Panc1 (cell line): ENCODE measurements around the gene HOXA4. TPM values are rescaled to one million over a fixed set of nuclear protein-coding genes. Genes with fewer than 3 reads are reported as not detected.

Source experiments
- ATAC-seq: fragments of 200-7000 bp; cut with Tn5 transposase; 2 replicates; pipeline ENCODE4 v1.9.1; 2020; ENCODE audit warnings: mild to moderate bottlenecking, moderate library complexity
- BruUV-seq: library from RNA; stranded (reverse); fragments of 400-500 nt; replicated peaks from 2 replicates; lab custom pipeline; 2021; lab: Mats Ljungman, UMichigan
- CTCF ChIA-PET: fragments of 300-600 bp; sonication (Branson Sonifier 250); formaldehyde crosslinking; loops from one replicate; lab custom pipeline; 2022; ENCODE audit warnings: antibody characterized with exemption; lab: Charles Lee
- POLR2A ChIA-PET: fragments of 300-600 bp; sonication (Branson Sonifier 250); formaldehyde crosslinking; loops from one replicate; lab custom pipeline; 2022; ENCODE audit warnings: antibody characterized with exemption; lab: Charles Lee
- DNase-seq: peaks from one replicate; pipeline ENCODE4 v3.0.0-alpha.2; 2010; ENCODE audit warnings: low read depth, low spot score
- H3K27ac ChIP-seq: 2 replicates; pipeline ENCODE4 v1.5.1; 2011; ENCODE audit warnings: mild to moderate bottlenecking, low read length, inconsistent platforms
- H3K27me3 ChIP-seq: fragments of 200-500 bp; sonication (Bioruptor generic); 2 replicates; pipeline ENCODE4 v1.6.0; 2014; ENCODE audit warnings: low read length, inconsistent platforms; ENCODE audit not compliant: control insufficient read depth, insufficient read depth
- H3K36me3 ChIP-seq: fragments of 200-500 bp; sonication (Bioruptor generic); 2 replicates; pipeline ENCODE4 v1.5.1; 2014; ENCODE audit warnings: inconsistent platforms, mild to moderate bottlenecking, low read length, moderate library complexity; ENCODE audit not compliant: control insufficient read depth, insufficient read depth
- H3K4me1 ChIP-seq: 2 replicates; pipeline ENCODE4 v1.5.1; 2011; ENCODE audit warnings: inconsistent platforms, mild to moderate bottlenecking, low read length, moderate library complexity; ENCODE audit not compliant: control insufficient read depth, insufficient read depth
- H3K4me3 ChIP-seq, 2 experiments: 2 replicates each; pipeline ENCODE4 v1.5.1; 2011 to 2012; ENCODE audit warnings: low read depth in 2 of 2, low read length in 2 of 2, mild to moderate bottlenecking in 2 of 2, inconsistent platforms in 1 of 2, moderate library complexity in 1 of 2
- H3K9me3 ChIP-seq: fragments of 200-500 bp; sonication (Bioruptor generic); 2 replicates; pipeline ENCODE4 v1.5.1; 2014; ENCODE audit warnings: low read depth, mild to moderate bottlenecking, inconsistent platforms, low read length, moderate library complexity; ENCODE audit not compliant: control insufficient read depth, insufficient read depth
- POLR2AphosphoS5 ChIP-seq: IDR thresholded peaks from 2 replicates; pipeline ENCODE4 v1.6.1; 2012; ENCODE audit warnings: mild to moderate bottlenecking, low read depth, low read length, moderate library complexity
- SIN3A ChIP-seq: IDR thresholded peaks from 2 replicates; pipeline ENCODE4 v1.6.1; 2012; ENCODE audit warnings: low read depth, mild to moderate bottlenecking, low read length, moderate library complexity, borderline replicate concordance; ENCODE audit not compliant: insufficient read depth
- TCF7L2 ChIP-seq: IDR thresholded peaks from 2 replicates; pipeline ENCODE4 v1.6.1; 2011; ENCODE audit warnings: mild to moderate bottlenecking, low read depth, low read length, inconsistent platforms
- in situ Hi-C: cut with HindIII; loops from 2 replicates; pipeline ENCODE4 v1.10.0; 2016; ENCODE audit warnings: low sequenced_read_pairs, low pct_unique_long_range_greater_than_20kb
- intact Hi-C: fragments of 100-400 bp; cut with micrococcal nuclease; formaldehyde crosslinking; loops from one replicate; pipeline ENCODE4 v1.10.0; 2022; ENCODE audit not compliant: unreplicated experiment
- total RNA-seq: library from RNA; stranded (reverse); gene quantifications from one replicate; pipeline ENCODE4 v1.2.1, GENCODE V29; 2021; ENCODE audit not compliant: unreplicated experiment
- TF ChIP-seq, protein P1 (sequence below): fragments of 450-650 bp; IDR thresholded peaks from 2 replicates; pipeline ENCODE4 v1.5.1; 2017; ENCODE audit warnings: mild to moderate bottlenecking
- TF ChIP-seq, protein P2 (sequence below), 2 experiments: IDR thresholded peaks; 2 replicates each; pipeline ENCODE4 v1.6.1; 2011 to 2012; ENCODE audit warnings: low read depth in 2 of 2, control low read depth in 1 of 2, low read length in 1 of 2, mild to moderate bottlenecking in 1 of 2, moderate library complexity in 1 of 2; ENCODE audit not compliant: insufficient read depth in 1 of 2

HOXA4 gene
- total RNA-seq, 1 experiment from 2014 or later, result 0.39 TPM

DNA sequence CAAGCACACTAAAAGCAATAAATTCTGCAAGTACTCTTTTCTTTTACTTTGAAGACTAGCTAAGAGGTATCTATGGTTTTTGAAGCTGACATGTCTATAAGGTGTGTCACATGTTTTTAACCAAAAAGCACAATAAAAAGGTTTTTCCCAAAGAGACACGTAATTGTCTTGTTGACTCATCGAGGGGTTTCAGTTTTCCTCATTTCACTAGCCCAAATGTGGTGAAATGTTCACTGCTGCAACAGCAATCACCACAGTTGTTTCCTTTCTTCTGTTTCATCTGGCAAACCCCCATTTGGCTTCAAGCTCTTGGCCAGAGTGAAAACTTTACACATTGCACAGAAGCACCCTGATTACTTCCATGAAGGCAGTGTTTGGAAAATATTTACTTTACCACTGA lies 3.8 kb upstream of the HOXA4 start:
- CTCF ChIA-PET, result interaction anchor here (0.7 to 1.7 kb wide), 2 partner anchors 14 to 15 kb away, joined by 3 to 5 read pairs; no protein-coding TSS in a partner anchor
- DNase-seq, result no peak
- TF ChIP-seq, protein P1, sequence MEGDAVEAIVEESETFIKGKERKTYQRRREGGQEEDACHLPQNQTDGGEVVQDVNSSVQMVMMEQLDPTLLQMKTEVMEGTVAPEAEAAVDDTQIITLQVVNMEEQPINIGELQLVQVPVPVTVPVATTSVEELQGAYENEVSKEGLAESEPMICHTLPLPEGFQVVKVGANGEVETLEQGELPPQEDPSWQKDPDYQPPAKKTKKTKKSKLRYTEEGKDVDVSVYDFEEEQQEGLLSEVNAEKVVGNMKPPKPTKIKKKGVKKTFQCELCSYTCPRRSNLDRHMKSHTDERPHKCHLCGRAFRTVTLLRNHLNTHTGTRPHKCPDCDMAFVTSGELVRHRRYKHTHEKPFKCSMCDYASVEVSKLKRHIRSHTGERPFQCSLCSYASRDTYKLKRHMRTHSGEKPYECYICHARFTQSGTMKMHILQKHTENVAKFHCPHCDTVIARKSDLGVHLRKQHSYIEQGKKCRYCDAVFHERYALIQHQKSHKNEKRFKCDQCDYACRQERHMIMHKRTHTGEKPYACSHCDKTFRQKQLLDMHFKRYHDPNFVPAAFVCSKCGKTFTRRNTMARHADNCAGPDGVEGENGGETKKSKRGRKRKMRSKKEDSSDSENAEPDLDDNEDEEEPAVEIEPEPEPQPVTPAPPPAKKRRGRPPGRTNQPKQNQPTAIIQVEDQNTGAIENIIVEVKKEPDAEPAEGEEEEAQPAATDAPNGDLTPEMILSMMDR, result no peak
- TF ChIP-seq TCF7L2, result peak; percentile 43; the same call in 1 of the 2 replicates
- POLR2A ChIA-PET, result interaction anchor here (0.7 kb wide), 1 partner anchor 14 kb away, joined by 3 read pairs; no protein-coding TSS in a partner anchor
- ATAC-seq, result no peak
- no TSS peak for BruUV-seq
- H3K27me3 ChIP-seq, result no peaks in the 10 kb centered on the region
- intact Hi-C loops (no loop called here), in situ Hi-C loops (no loop called here)
- no peaks in the 10 kb centered on the region for H3K36me3 ChIP-seq
- H3K4me3 ChIP-seq, result no peak overlapping the region
- H3K9me3 ChIP-seq, result no peaks in the 10 kb centered on the region
- peak overlapping the region; percentile 98 for H3K27ac ChIP-seq
- peaks cover 71% of the 10 kb centered on the region for H3K4me1 ChIP-seq

DNA sequence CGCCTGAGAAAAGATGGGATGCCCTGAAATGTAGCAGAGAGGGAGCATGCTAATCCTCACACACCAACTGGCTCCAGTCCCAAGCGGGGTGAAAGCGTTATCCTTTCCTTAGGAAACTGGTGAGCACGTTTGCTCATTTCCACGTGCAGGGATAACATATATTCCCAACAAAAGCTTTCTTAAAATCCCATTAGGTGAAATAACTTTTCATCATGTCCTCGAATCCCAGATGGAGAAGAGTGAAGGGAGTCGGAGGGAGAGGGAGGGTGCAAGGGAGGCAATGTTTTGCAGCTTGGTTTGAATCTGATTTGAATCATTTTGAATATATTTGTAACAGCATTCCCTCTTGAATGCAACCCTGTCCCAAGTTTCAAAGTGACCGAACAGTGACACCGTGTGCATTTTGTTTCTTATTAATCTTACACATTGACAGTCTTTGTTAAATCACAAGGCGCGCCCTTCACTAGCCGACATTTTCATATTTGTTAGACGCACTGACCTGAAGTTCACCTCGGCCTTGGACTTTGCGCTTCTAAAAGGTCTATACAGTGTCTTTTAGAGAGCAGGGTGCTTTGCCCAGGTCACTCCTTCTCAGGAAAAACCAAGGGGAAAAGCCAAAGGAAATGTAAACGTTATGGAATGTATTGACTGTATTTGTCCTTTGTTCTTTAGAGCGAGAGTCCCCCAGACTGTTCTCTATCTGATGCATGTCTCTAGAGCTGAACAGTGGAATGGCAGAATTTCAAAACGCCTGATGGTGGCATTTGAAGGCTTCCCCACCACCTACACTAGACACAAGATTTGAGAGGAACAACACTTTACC lies 3.1 kb upstream of the HOXA4 start:
- Histone ChIP-seq H3K27me3 (no peaks in the 10 kb centered on the region), H3K9me3 (no peaks in the 10 kb centered on the region), H3K36me3 (no peaks in the 10 kb centered on the region), H3K27ac (peak overlapping the region; percentile 98), H3K4me3 (peak overlapping the region; percentile 21 to 33), H3K4me1 (peaks cover 72% of the 10 kb centered on the region)
- in situ Hi-C loops, result no loop called here
- peak; percentile 63 for ATAC-seq
- ChIA-PET POLR2A (no interaction called here), CTCF (interaction anchor here (1.7 kb wide), 1 partner anchor 14 kb away, joined by 5 read pairs; no protein-coding TSS in a partner anchor)
- no TSS peak for BruUV-seq
- intact Hi-C loops, result no loop called here
- DNase-seq, result no peak
- TF ChIP-seq, protein P1, result peak; percentile 31
- TF ChIP-seq TCF7L2, result no peak

DNA sequence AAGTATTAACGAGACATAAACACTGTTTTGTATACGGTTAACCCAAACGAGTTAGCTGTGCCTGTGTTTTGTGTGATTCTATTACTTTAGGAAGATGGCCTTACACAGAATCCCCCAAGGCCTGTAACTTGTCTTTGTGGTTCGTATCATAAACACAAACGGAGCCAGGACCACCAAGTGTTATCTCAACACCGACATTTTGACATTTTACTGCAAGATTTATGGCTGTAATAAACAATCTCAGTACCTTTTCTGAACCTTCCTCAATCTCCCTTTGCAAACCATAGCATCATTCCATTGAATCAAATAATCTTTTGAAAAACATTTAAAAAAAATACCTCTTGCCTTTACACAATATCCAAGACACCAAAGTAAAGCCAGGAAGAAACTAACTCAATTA lies 2.4 kb upstream of the HOXA4 start:
- Histone ChIP-seq H3K27me3 (no peaks in the 10 kb centered on the region), H3K27ac (peak overlapping the region; percentile 98), H3K9me3 (no peaks in the 10 kb centered on the region), H3K4me3 (no peak overlapping the region; a peak in 1 of 4 replicates), H3K36me3 (no peaks in the 10 kb centered on the region), H3K4me1 (peaks cover 74% of the 10 kb centered on the region)
- DNase-seq (no peak), ATAC-seq (no peak)
- ChIA-PET POLR2A (interaction anchor here (0.6 kb wide), 1 partner anchor 222 kb away, joined by 10 read pairs; no protein-coding TSS in a partner anchor), CTCF (no interaction called here)
- BruUV-seq, result no TSS peak
- no peak for TF ChIP-seq POLR2AphosphoS5
- no peak for TF ChIP-seq SIN3A
- no peak for TF ChIP-seq TCF7L2
- TF ChIP-seq, protein P1, result no peak
- TF ChIP-seq, protein P2, sequence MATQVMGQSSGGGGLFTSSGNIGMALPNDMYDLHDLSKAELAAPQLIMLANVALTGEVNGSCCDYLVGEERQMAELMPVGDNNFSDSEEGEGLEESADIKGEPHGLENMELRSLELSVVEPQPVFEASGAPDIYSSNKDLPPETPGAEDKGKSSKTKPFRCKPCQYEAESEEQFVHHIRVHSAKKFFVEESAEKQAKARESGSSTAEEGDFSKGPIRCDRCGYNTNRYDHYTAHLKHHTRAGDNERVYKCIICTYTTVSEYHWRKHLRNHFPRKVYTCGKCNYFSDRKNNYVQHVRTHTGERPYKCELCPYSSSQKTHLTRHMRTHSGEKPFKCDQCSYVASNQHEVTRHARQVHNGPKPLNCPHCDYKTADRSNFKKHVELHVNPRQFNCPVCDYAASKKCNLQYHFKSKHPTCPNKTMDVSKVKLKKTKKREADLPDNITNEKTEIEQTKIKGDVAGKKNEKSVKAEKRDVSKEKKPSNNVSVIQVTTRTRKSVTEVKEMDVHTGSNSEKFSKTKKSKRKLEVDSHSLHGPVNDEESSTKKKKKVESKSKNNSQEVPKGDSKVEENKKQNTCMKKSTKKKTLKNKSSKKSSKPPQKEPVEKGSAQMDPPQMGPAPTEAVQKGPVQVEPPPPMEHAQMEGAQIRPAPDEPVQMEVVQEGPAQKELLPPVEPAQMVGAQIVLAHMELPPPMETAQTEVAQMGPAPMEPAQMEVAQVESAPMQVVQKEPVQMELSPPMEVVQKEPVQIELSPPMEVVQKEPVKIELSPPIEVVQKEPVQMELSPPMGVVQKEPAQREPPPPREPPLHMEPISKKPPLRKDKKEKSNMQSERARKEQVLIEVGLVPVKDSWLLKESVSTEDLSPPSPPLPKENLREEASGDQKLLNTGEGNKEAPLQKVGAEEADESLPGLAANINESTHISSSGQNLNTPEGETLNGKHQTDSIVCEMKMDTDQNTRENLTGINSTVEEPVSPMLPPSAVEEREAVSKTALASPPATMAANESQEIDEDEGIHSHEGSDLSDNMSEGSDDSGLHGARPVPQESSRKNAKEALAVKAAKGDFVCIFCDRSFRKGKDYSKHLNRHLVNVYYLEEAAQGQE (IDR thresholded peaks at IDR 0.05; ENCODE audit: insufficient read depth in 1 of 2, low read depth in 2 of 2, low read length in 1 of 2), result no peak
- in situ Hi-C loops (no loop called here), intact Hi-C loops (no loop called here)
